ENCODE measurements around the gene OTOA.

The OTOA gene

GRCh38 chr16:21652453-21652852 is 11.3 kb upstream of the OTOA start, which contains the start of gene IGSF6:
TSS of gene IGSF6 (minus strand) at chr16:21652608. CDS start at chr16:21652598, 10 bp downstream.
- Histone ChIP-seq H3K4me3 (ENCODE audit: control insufficient read depth in 1 of 7, extremely low read depth in 1 of 7, insufficient read depth in 4 of 7, low read depth in 2 of 7, low read length in 6 of 7) (peak within 1 kb of the TSS in 1 of 7 experiments; percentile 63), H3K27me3 (replicated peaks in 2 of 5; ENCODE audit: control insufficient read depth in 4 of 5, insufficient read depth in 5 of 5, low read length in 4 of 5) (no peaks in the 10 kb centered on the region), H3K4me1 (ENCODE audit: control extremely low read depth in 1 of 4, control insufficient read depth in 4 of 4, insufficient read depth in 4 of 4, low read length in 3 of 4) (peaks cover 11 to 83% (median 21%) of the 10 kb centered on the region in 4 experiments), H3K9me3 (ENCODE audit: control extremely low read depth in 1 of 5, control insufficient read depth in 4 of 5, insufficient read depth in 2 of 5, low read depth in 1 of 5, low read length in 4 of 5) (no peaks in the 10 kb centered on the region), H3K27ac (ENCODE audit: insufficient read depth in 1 of 2, low read depth in 1 of 2, low read length in 2 of 2, poor library complexity in 1 of 2, severe bottlenecking in 2 of 2) (no peak within 1 kb of the TSS), H3K36me3 (ENCODE audit: control insufficient read depth in 4 of 4, insufficient read depth in 4 of 4, low read length in 3 of 4) (peaks cover 2 to 20% (median 9%) of the 10 kb centered on the region in 4 experiments)
- DNase-seq, result no peak
- CTCF ChIA-PET, result interaction anchor here (0.7 to 3.5 kb wide), 3 partner anchors 10 to 66 kb away, joined by 3 to 18 read pairs (median 5); no protein-coding TSS in a partner anchor
- POLR2A ChIA-PET, result interaction anchor here (0.7 kb wide), 1 partner anchor 60 kb away, joined by 4 read pairs; no protein-coding TSS in a partner anchor
- WGBS (ENCODE audit: insufficient coverage), result 97% methylated on average over 6 of the region's 6 CpGs

- DNase-seq, result no peak
- no peak overlapping the region for H3K4me3 ChIP-seq (ENCODE audit: control insufficient read depth in 1 of 7, extremely low read depth in 1 of 7, insufficient read depth in 4 of 7, low read depth in 2 of 7, low read length in 6 of 7)
- ChIA-PET POLR2A (no interaction called here), CTCF (interaction anchor here (3.5 kb wide), 1 partner anchor 11 kb away, joined by 18 read pairs; no protein-coding TSS in a partner anchor)
- 100% methylated on average over 2 of the region's 5 CpGs for WGBS (ENCODE audit: insufficient coverage)
- no peaks in the 10 kb centered on the region for H3K9me3 ChIP-seq (ENCODE audit: control extremely low read depth in 1 of 5, control insufficient read depth in 4 of 5, insufficient read depth in 2 of 5, low read depth in 1 of 5, low read length in 4 of 5)
- no peaks in the 10 kb centered on the region for H3K27me3 ChIP-seq (replicated peaks in 2 of 5; ENCODE audit: control insufficient read depth in 4 of 5, insufficient read depth in 5 of 5, low read length in 4 of 5)
- no peak overlapping the region for H3K27ac ChIP-seq (ENCODE audit: insufficient read depth in 1 of 2, low read depth in 1 of 2, low read length in 2 of 2, poor library complexity in 1 of 2, severe bottlenecking in 2 of 2)
- peaks cover 10 to 87% (median 22%) of the 10 kb centered on the region in 4 experiments for H3K4me1 ChIP-seq (ENCODE audit: control extremely low read depth in 1 of 4, control insufficient read depth in 4 of 4, insufficient read depth in 4 of 4, low read length in 3 of 4)
- peaks cover 2 to 15% (median 9%) of the 10 kb centered on the region in 4 experiments for H3K36me3 ChIP-seq (ENCODE audit: control insufficient read depth in 4 of 4, insufficient read depth in 4 of 4, low read length in 3 of 4)
These were observed 10.2 kb upstream of the OTOA start for GRCh38 chr16:21653571-21653970.

GRCh38 chr16:21654466-21654865 is 9.3 kb upstream of the OTOA start:
- peaks cover 8 to 82% (median 22%) of the 10 kb centered on the region in 4 experiments for H3K4me1 ChIP-seq (ENCODE audit: control extremely low read depth in 1 of 4, control insufficient read depth in 4 of 4, insufficient read depth in 4 of 4, low read length in 3 of 4)
- WGBS (ENCODE audit: insufficient coverage), result no CpG with 5 or more reads among the region's 1 CpG
- DNase-seq, result no peak
- H3K9me3 ChIP-seq (ENCODE audit: control extremely low read depth in 1 of 5, control insufficient read depth in 4 of 5, insufficient read depth in 2 of 5, low read depth in 1 of 5, low read length in 4 of 5), result no peaks in the 10 kb centered on the region
- H3K4me3 ChIP-seq (ENCODE audit: control insufficient read depth in 1 of 7, extremely low read depth in 1 of 7, insufficient read depth in 4 of 7, low read depth in 2 of 7, low read length in 6 of 7), result no peak overlapping the region
- no peak overlapping the region for H3K27ac ChIP-seq (ENCODE audit: insufficient read depth in 1 of 2, low read depth in 1 of 2, low read length in 2 of 2, poor library complexity in 1 of 2, severe bottlenecking in 2 of 2)
- POLR2A ChIA-PET, result no interaction called here
- CTCF ChIA-PET, result interaction anchor here (1.8 to 3.9 kb wide), 2 partner anchors 9 to 12 kb away, joined by 4 to 25 read pairs; no protein-coding TSS in a partner anchor
- peaks cover 2 to 15% (median 9%) of the 10 kb centered on the region in 4 experiments for H3K36me3 ChIP-seq (ENCODE audit: control insufficient read depth in 4 of 4, insufficient read depth in 4 of 4, low read length in 3 of 4)
- H3K27me3 ChIP-seq (replicated peaks in 2 of 5; ENCODE audit: control insufficient read depth in 4 of 5, insufficient read depth in 5 of 5, low read length in 4 of 5), result no peaks in the 10 kb centered on the region

- ChIA-PET CTCF (interaction anchor here (1.8 to 3.9 kb wide), 2 partner anchors 9 to 13 kb away, joined by 4 to 25 read pairs; no protein-coding TSS in a partner anchor), POLR2A (no interaction called here)
- Histone ChIP-seq H3K36me3 (ENCODE audit: control insufficient read depth in 4 of 4, insufficient read depth in 4 of 4, low read length in 3 of 4) (peaks cover 2 to 15% (median 9%) of the 10 kb centered on the region in 4 experiments), H3K9me3 (ENCODE audit: control extremely low read depth in 1 of 5, control insufficient read depth in 4 of 5, insufficient read depth in 2 of 5, low read depth in 1 of 5, low read length in 4 of 5) (no peaks in the 10 kb centered on the region), H3K27ac (ENCODE audit: insufficient read depth in 1 of 2, low read depth in 1 of 2, low read length in 2 of 2, poor library complexity in 1 of 2, severe bottlenecking in 2 of 2) (no peak overlapping the region), H3K4me3 (ENCODE audit: control insufficient read depth in 1 of 7, extremely low read depth in 1 of 7, insufficient read depth in 4 of 7, low read depth in 2 of 7, low read length in 6 of 7) (no peak overlapping the region), H3K27me3 (replicated peaks in 2 of 5; ENCODE audit: control insufficient read depth in 4 of 5, insufficient read depth in 5 of 5, low read length in 4 of 5) (no peaks in the 10 kb centered on the region), H3K4me1 (ENCODE audit: control extremely low read depth in 1 of 4, control insufficient read depth in 4 of 4, insufficient read depth in 4 of 4, low read length in 3 of 4) (peaks cover 8 to 78% (median 21%) of the 10 kb centered on the region in 4 experiments)
- WGBS (ENCODE audit: insufficient coverage), result 100% methylated on average over 1 of the region's 2 CpGs
- no peak for DNase-seq
These were observed 8.9 kb upstream of the OTOA start for GRCh38 chr16:21654881-21655280.

GRCh38 chr16:21656795-21657768 is 6.7 kb upstream of the OTOA start:
- Histone ChIP-seq H3K9me3 (ENCODE audit: control extremely low read depth in 1 of 5, control insufficient read depth in 4 of 5, insufficient read depth in 2 of 5, low read depth in 1 of 5, low read length in 4 of 5) (no peaks in the 10 kb centered on the region), H3K27me3 (replicated peaks in 2 of 5; ENCODE audit: control insufficient read depth in 4 of 5, insufficient read depth in 5 of 5, low read length in 4 of 5) (no peaks in the 10 kb centered on the region), H3K4me1 (ENCODE audit: control extremely low read depth in 1 of 4, control insufficient read depth in 4 of 4, insufficient read depth in 4 of 4, low read length in 3 of 4) (peaks cover 7 to 67% (median 14%) of the 10 kb centered on the region in 4 experiments), H3K27ac (ENCODE audit: insufficient read depth in 1 of 2, low read depth in 1 of 2, low read length in 2 of 2, poor library complexity in 1 of 2, severe bottlenecking in 2 of 2) (peak overlapping the region in 1 of 2 experiments; percentile 58), H3K4me3 (ENCODE audit: control insufficient read depth in 1 of 7, extremely low read depth in 1 of 7, insufficient read depth in 4 of 7, low read depth in 2 of 7, low read length in 6 of 7) (peak overlapping the region in 2 of 7 experiments; percentile 30 to 58), H3K36me3 (ENCODE audit: control insufficient read depth in 4 of 4, insufficient read depth in 4 of 4, low read length in 3 of 4) (peaks cover 2 to 15% (median 9%) of the 10 kb centered on the region in 4 experiments)
- peak; percentile 64 to 79 (median 78) for DNase-seq
- CTCF ChIA-PET, result interaction anchor here (0.6 to 3.9 kb wide), 20 partner anchors 9 to 333 kb away, joined by 3 to 25 read pairs (median 3); no protein-coding TSS in a partner anchor
- WGBS (ENCODE audit: insufficient coverage), result 0% methylated on average over 2 of the region's 4 CpGs
- POLR2A ChIA-PET, result interaction anchor here (0.6 kb wide), 1 partner anchor 137 kb away, joined by 4 read pairs; no protein-coding TSS in a partner anchor

- H3K9me3 ChIP-seq (ENCODE audit: control extremely low read depth in 1 of 5, control insufficient read depth in 4 of 5, insufficient read depth in 2 of 5, low read depth in 1 of 5, low read length in 4 of 5), result no peaks in the 10 kb centered on the region
- DNase-seq, result no peak
- H3K4me3 ChIP-seq (ENCODE audit: control insufficient read depth in 1 of 7, extremely low read depth in 1 of 7, insufficient read depth in 4 of 7, low read depth in 2 of 7, low read length in 6 of 7), result no peak overlapping the region
- H3K27me3 ChIP-seq (replicated peaks in 2 of 5; ENCODE audit: control insufficient read depth in 4 of 5, insufficient read depth in 5 of 5, low read length in 4 of 5), result peaks cover 0 to 2% (median 0%) of the 10 kb centered on the region in 5 experiments
- peaks cover 2 to 10% (median 8%) of the 10 kb centered on the region in 4 experiments for H3K36me3 ChIP-seq (ENCODE audit: control insufficient read depth in 4 of 4, insufficient read depth in 4 of 4, low read length in 3 of 4)
- ChIA-PET CTCF (interaction anchor here (1.6 kb wide), 1 partner anchor 49 kb away, joined by 7 read pairs; no protein-coding TSS in a partner anchor), POLR2A (interaction anchor here (0.5 kb wide), 1 partner anchor 300 kb away, joined by 4 read pairs; no protein-coding TSS in a partner anchor)
- no CpG with 5 or more reads among the region's 4 CpGs for WGBS (ENCODE audit: insufficient coverage)
- H3K27ac ChIP-seq (ENCODE audit: insufficient read depth in 1 of 2, low read depth in 1 of 2, low read length in 2 of 2, poor library complexity in 1 of 2, severe bottlenecking in 2 of 2), result no peak overlapping the region
- H3K4me1 ChIP-seq (ENCODE audit: control extremely low read depth in 1 of 4, control insufficient read depth in 4 of 4, insufficient read depth in 4 of 4, low read length in 3 of 4), result peaks cover 8 to 53% (median 15%) of the 10 kb centered on the region in 4 experiments
These were observed 4.6 kb upstream of the OTOA start for GRCh38 chr16:21659124-21659523.

Measured in common myeloid progenitor, CD34-positive (primary cell).